OCI-LY3 (cell line): ENCODE results near the gene POMGNT2.

Experiments
- H2AFZ ChIP-seq: fragments of 200-600, 300-600 bp; shearing (Covaris generic); 2 replicates; pipeline ENCODE4 v1.6.0; 2014; ENCODE audit warnings: antibody characterized with exemption, low read depth, low read length
- H3K27ac ChIP-seq: fragments of 200-600, 300-600 bp; sonication (generic); 2 replicates; pipeline ENCODE4 v1.5.1; 2014; ENCODE audit warnings: mild to moderate bottlenecking, low read length, moderate library complexity, mixed read lengths
- H3K27me3 ChIP-seq: fragments of 200-600, 300-600 bp; sonication (generic); 2 replicates; pipeline ENCODE4 v1.6.1; 2014; ENCODE audit warnings: low read depth, low read length, mixed read lengths
- H3K36me3 ChIP-seq: fragments of 200-600, 300-600 bp; sonication (generic); replicated peaks from 2 replicates; pipeline ENCODE3; 2014; ENCODE audit warnings: low read depth, low read length, mixed read lengths
- H3K4me1 ChIP-seq: fragments of 300-600, 200-600 bp; sonication (generic); 2 replicates; pipeline ENCODE4 v1.6.1; 2014; ENCODE audit warnings: low read length, mixed read lengths
- H3K4me2 ChIP-seq: fragments of 200-600, 300-600 bp; sonication (generic); 2 replicates; pipeline ENCODE4 v1.6.1; 2014; ENCODE audit warnings: low read length, mixed read lengths
- H3K4me3 ChIP-seq: fragments of 300-600, 200-600 bp; sonication (generic); 2 replicates; pipeline ENCODE4 v1.5.1; 2014; ENCODE audit warnings: antibody characterized with exemption, mild to moderate bottlenecking, low read length, moderate library complexity
- H3K79me2 ChIP-seq: fragments of 300-600, 200-600 bp; shearing (Covaris generic); 2 replicates; pipeline ENCODE4 v1.6.1; 2014; ENCODE audit warnings: mild to moderate bottlenecking, low read length, mixed read lengths
- H3K9ac ChIP-seq: fragments of 300-600, 200-600 bp; shearing (Covaris generic); 2 replicates; pipeline ENCODE4 v1.6.0; 2014; ENCODE audit warnings: mild to moderate bottlenecking, low read length, moderate library complexity
- H3K9me3 ChIP-seq: fragments of 200-600, 300-600 bp; shearing (Covaris generic); 2 replicates; pipeline ENCODE4 v1.6.1; 2014; ENCODE audit warnings: low read length, mixed read lengths; ENCODE audit not compliant: insufficient read depth
- H4K20me1 ChIP-seq: fragments of 200-600, 300-600 bp; sonication (generic); 2 replicates; pipeline ENCODE4 v1.6.1; 2016; ENCODE audit warnings: low read length, mixed read lengths; ENCODE audit not compliant: insufficient read depth
- EZH2phosphoT487 ChIP-seq: fragments of 200-600 bp; shearing (Covaris generic); IDR thresholded peaks from 2 replicates; pipeline ENCODE4 v1.6.1; 2018; ENCODE audit warnings: antibody characterized with exemption, mixed run types, low read depth
- TF ChIP-seq, protein P1 (sequence below): fragments of 200-600, 300-600 bp; sonication (generic); IDR thresholded peaks from 2 replicates; pipeline ENCODE4 v1.5.1; 2014; ENCODE audit warnings: antibody characterized with exemption, low read length, low read depth

The POMGNT2 gene

DNA sequence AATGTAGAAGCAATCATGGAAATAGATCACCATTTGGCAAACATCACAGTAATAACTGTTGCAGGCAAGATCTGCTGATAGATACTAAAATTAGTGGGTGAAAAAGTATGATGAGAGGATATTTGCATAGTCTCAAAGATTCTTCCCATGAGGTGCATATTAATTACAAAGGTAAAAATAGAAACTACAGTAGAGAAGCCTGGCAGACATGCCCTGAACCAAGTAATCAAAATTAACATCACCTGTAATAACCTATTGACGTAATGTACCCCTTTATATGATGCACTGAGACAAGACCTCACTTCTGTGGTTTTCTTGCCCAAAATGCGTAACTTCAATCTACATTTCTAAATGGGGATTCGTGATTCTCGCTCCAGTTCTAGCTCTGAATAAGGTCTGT is 14.4 kb downstream of the POMGNT2 start:
- Histone ChIP-seq H3K4me3 (no peak overlapping the region), H3K4me1 (no peaks in the 10 kb centered on the region), H3K36me3 (no peaks in the 10 kb centered on the region), H3K79me2 (no peaks in the 10 kb centered on the region), H3K27ac (no peak overlapping the region), H3K9me3 (no peaks in the 10 kb centered on the region), H4K20me1 (no peaks in the 10 kb centered on the region), H2AFZ (no peak overlapping the region), H3K27me3 (peaks cover 21% of the 10 kb centered on the region), H3K4me2 (no peak overlapping the region), H3K9ac (no peak overlapping the region)
- no peak for TF ChIP-seq EZH2phosphoT487

DNA sequence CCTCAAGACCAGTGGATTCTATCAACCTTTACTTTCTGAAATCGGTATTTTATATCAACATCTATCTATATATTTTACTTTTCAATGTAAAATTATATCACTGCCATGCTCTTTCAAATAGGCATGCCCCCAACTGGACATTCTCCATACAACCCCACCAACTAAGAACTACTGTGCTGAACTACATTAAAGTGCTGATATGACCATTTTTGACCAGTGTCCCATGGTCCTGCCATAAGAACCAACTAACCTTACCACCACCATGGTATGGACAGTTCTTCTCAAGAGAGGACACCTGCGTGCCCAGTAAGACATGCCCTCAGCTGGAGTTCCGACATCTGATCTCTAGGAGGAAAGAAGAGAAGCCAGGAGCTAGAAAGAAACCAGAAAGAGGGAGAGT is 15.6 kb downstream of the POMGNT2 start:
- Histone ChIP-seq H3K27me3 (peaks cover 21% of the 10 kb centered on the region), H3K36me3 (no peaks in the 10 kb centered on the region), H3K9ac (no peak overlapping the region), H3K79me2 (no peaks in the 10 kb centered on the region), H3K4me1 (no peaks in the 10 kb centered on the region), H3K4me3 (no peak overlapping the region), H4K20me1 (no peaks in the 10 kb centered on the region), H2AFZ (no peak overlapping the region), H3K27ac (no peak overlapping the region), H3K4me2 (no peak overlapping the region), H3K9me3 (no peaks in the 10 kb centered on the region)
- TF ChIP-seq EZH2phosphoT487: no peak
- TF ChIP-seq, protein P1, sequence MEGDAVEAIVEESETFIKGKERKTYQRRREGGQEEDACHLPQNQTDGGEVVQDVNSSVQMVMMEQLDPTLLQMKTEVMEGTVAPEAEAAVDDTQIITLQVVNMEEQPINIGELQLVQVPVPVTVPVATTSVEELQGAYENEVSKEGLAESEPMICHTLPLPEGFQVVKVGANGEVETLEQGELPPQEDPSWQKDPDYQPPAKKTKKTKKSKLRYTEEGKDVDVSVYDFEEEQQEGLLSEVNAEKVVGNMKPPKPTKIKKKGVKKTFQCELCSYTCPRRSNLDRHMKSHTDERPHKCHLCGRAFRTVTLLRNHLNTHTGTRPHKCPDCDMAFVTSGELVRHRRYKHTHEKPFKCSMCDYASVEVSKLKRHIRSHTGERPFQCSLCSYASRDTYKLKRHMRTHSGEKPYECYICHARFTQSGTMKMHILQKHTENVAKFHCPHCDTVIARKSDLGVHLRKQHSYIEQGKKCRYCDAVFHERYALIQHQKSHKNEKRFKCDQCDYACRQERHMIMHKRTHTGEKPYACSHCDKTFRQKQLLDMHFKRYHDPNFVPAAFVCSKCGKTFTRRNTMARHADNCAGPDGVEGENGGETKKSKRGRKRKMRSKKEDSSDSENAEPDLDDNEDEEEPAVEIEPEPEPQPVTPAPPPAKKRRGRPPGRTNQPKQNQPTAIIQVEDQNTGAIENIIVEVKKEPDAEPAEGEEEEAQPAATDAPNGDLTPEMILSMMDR: no peak

DNA sequence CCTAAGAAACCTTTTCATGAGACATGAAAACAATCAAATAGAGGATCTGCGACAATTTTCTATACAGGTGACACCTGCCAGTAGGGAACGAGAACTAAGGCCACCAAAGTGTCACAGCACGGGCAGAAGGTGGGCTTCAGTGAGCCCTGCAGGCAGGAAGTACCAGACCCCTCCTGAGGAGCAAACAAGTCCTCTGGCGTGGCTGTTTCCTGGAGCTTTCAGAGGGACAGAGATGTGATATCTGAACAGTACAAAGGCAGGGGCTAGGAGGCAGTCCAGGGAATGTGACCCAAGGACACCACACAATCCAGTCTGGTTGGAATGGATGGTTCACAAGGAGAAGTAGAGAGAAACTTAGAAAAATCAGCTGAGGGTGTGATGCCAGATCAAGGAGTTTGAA is 16.8 kb downstream of the POMGNT2 start:
- Histone ChIP-seq H3K9me3 (no peaks in the 10 kb centered on the region), H3K4me1 (no peaks in the 10 kb centered on the region), H2AFZ (no peak overlapping the region), H3K79me2 (no peaks in the 10 kb centered on the region), H4K20me1 (no peaks in the 10 kb centered on the region), H3K4me3 (no peak overlapping the region), H3K36me3 (no peaks in the 10 kb centered on the region), H3K27me3 (peaks cover 21% of the 10 kb centered on the region), H3K9ac (no peak overlapping the region), H3K4me2 (no peak overlapping the region), H3K27ac (no peak overlapping the region)
- TF ChIP-seq, protein P1: no peak
- no peak for TF ChIP-seq EZH2phosphoT487

DNA sequence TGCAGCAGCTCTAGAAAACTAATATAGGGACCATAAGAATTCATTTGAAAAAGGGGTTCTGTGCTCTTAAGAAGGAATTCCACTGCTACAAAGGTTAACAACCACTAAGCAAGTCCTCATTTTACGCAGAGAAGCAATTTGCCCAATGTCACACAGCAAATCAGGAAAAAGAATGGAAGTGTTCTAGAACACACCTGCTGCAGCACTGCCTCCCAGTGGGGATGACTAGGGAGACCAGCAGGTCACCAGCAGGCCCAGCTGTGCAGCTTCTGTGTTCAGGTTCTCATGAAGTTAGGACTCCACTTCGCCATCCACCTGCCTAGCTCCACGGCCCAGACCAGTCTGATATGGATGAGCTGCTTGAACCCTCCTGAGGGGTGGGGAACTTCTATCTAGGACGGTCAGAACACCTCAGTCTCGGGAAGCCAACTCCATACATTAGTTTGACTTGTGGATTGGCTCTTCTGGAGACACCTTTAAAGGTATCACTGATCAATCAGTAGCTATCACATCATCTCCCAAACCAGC is 18.6 kb downstream of the POMGNT2 start:
- H3K27ac ChIP-seq: no peak overlapping the region
- H3K36me3 ChIP-seq: no peaks in the 10 kb centered on the region
- H4K20me1 ChIP-seq: no peaks in the 10 kb centered on the region
- TF ChIP-seq, protein P1: peak; percentile 59
- no peak for TF ChIP-seq EZH2phosphoT487
- H3K9me3 ChIP-seq: no peaks in the 10 kb centered on the region
- H3K9ac ChIP-seq: no peak overlapping the region
- no peaks in the 10 kb centered on the region for H3K4me1 ChIP-seq
- H3K4me3 ChIP-seq: no peak overlapping the region
- H3K79me2 ChIP-seq: no peaks in the 10 kb centered on the region
- no peak overlapping the region for H2AFZ ChIP-seq
- peaks cover 27% of the 10 kb centered on the region for H3K27me3 ChIP-seq
- no peak overlapping the region for H3K4me2 ChIP-seq
